Left ventricle myocardium superior (tissue), 1 donor: ENCODE measurements around the gene OGFOD2. TPM values are rescaled to one million over a fixed set of nuclear protein-coding genes. Genes with fewer than 3 reads are reported as not detected.

Experiments used
- ATAC-seq: fragments of 200-7000 bp; cut with Tn5 transposase; one replicate; pipeline ENCODE4 v1.9.1; 2020; ENCODE audit warnings: mild to moderate bottlenecking, moderate library complexity
- DNase-seq: peaks from one replicate; pipeline ENCODE4 v3.0.0-alpha.2; 2020
- intact Hi-C: fragments of 100-400 bp; cut with micrococcal nuclease; formaldehyde crosslinking; loops from one replicate; pipeline ENCODE4 v1.11.0; 2022
- microRNA-seq: library from miRNA; unstranded; fragments of <30 nt; microRNA quantifications from one replicate; pipeline ENCODE4 v1.2.0, GENCODE V29; 2020; ENCODE audit warnings: borderline number of aligned reads
- total RNA-seq: library from RNA; stranded (reverse); fragmentation: NEBNext Ultra II Directional; extraction: Animal tissue kit (Norgen Biotek cat#: 25700); gene quantifications from one replicate; pipeline ENCODE4 v1.2.1, GENCODE V29; 2021
- donor health status: DM: no; HTN: yes; CAD: no; lungs with severe emphysema.

The OGFOD2 gene
- total RNA-seq, 1 donor from 2014 or later: 15.4 TPM

GRCh38 chr12:123021688-123022604 lies 46.9 kb downstream of the OGFOD2 start:
- intact Hi-C loops: no loop called here
- ATAC-seq (no peak), DNase-seq (no peak)

- intact Hi-C loops: no loop called here
- ATAC-seq: no peak
- DNase-seq: no peak
Observed at GRCh38 chr12:123022846-123023245, 47.8 kb downstream of the OGFOD2 start.

DNA sequence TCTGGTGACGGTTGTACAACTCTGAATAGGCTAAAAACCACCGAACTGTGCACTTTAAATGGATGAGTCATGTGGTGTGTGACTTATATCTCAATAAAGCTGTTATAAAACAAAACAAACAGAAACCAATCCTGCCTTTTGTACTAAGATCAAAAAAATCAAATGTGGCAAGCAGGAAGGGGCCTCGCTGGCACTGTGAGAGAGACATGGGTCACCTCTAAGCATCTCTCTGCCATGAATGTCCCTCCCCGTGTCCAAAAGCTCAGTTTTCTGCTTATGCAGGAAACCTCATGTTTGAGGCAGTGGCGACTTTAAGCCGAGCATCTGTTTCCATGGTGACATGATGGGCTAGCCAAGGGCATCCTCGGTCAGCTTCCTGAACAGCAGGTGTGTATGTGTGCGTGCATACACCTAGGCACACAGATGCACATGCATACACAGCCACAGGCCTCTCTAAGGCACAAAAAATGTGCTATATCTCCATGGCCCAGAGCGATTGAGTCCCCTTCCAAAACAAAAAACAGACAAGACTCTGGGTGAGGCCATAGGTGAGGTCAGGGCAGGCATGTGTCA lies 49.9 kb downstream of the OGFOD2 start:
- intact Hi-C loops: no loop called here
- ATAC-seq (no peak), DNase-seq (no peak)

GRCh38 chr12:123026094-123026853 lies 51.2 kb downstream of the OGFOD2 start:
- no peak for DNase-seq
- intact Hi-C loops: no loop called here

DNA sequence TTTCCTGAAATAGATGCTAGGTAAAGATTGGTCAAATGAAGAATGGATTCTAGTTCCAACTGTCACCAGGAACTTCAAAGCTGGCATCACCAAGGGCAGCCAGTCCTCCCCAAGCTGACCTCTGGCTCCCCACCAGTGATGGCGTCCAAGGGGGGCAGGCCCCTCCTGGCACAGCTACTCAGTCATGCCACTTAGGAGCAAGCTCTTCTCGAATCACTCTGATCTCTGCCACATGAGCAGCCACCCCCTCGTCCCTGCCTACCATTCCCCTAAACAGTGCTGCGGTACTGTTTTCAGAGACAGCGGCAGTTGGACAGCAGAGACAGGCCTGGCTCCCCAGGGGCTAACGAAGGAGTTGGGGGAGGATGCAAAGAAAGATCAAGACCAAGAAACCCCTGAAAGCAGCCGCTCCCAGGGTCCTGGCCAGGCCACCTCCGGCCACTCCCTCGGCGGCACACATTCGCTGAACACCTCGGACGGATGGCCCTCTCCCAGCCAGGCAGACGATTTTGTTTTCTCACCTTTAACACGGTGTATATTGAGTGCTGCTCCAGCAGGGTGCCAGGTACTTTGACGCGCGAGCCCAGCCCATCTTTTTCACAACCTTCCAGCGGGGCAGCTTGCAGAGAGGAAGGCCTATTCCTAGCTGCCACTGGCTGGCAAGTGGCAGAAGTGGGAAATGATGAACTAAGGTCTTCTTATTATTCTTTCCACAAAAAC lies 52.8 kb downstream of the OGFOD2 start:
- DNase-seq (no peak), ATAC-seq (peak; percentile 40)
- intact Hi-C loops: no loop called here

More at GRCh38 chr12:123026094-123026853, 51.2 kb downstream of the OGFOD2 start:
- no peak for ATAC-seq

DNA sequence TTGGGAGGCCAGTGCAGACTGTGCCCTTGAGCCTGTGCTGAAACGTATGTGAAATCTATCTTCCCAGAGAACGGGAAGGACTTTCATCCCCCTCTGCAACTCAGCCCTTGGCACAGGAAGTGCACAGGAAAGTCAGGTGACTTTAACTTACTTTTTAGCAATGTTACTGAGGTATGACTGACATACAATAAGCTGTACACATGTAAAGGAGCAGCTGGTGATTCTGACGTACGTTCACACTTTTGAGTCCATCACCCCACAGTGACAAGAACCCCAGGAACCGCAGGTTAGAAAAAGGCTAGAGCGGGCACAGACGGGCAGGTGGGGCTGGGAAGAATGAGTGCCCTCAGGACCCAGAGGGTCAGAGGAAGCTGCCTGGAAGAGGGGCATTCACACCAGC lies 53.4 kb downstream of the OGFOD2 start:
- no peak for ATAC-seq

GRCh38 chr12:123029550-123029949 lies 54.5 kb downstream of the OGFOD2 start:
- no peak for ATAC-seq
- no peak for DNase-seq
- intact Hi-C loops: no loop called here

More for the DNA sequence above, 53.4 kb downstream of the OGFOD2 start:
- intact Hi-C loops: no loop called here
- DNase-seq: no peak

Small RNA genes lying within 50 kb of the gene (microRNA-seq; reads per million reads assigned to microRNA genes)
- gene MIR4304: not detected

Other genes with a start within 250 kb of the OGFOD2 start
- gene HCAR1, start 244.4 kb upstream of the OGFOD2 start, total RNA-seq: 0.12 TPM
- gene DENR, start 222.4 kb upstream of the OGFOD2 start, total RNA-seq: 23.2 TPM
- gene CCDC62, start 200.7 kb upstream of the OGFOD2 start, total RNA-seq: 0.59 TPM
- gene HIP1R, start 139.8 kb upstream of the OGFOD2 start, total RNA-seq: 27.4 TPM
- 29.5 TPM for gene VPS37B, start 79.1 kb upstream of the OGFOD2 start, total RNA-seq
- 4.6 TPM for gene ABCB9, start 8.8 kb upstream of the OGFOD2 start, total RNA-seq
- gene ARL6IP4, start 5.4 kb downstream of the OGFOD2 start, total RNA-seq: 181 TPM
- 20.8 TPM for gene PITPNM2, start 175.8 kb downstream of the OGFOD2 start, total RNA-seq